ENCODE measurements around the gene UFL1.

- TF ChIP-seq PKNOX1 (IDR thresholded peaks at IDR 0.05) = no peak
- no peak for TF ChIP-seq ARNT (IDR thresholded peaks at IDR 0.05)
- TF ChIP-seq SP1 (IDR thresholded peaks at IDR 0.05) = no peak
- no peak for TF ChIP-seq FOXM1 (IDR thresholded peaks at IDR 0.05; ENCODE audit: borderline replicate concordance)
- no peak for TF ChIP-seq FOXK2 (IDR thresholded peaks at IDR 0.05)
- TF ChIP-seq BHLHE40 (IDR thresholded peaks at IDR 0.05; ENCODE audit: borderline replicate concordance) = no peak
Observed at GRCh38 chr6:96522465-96523009, 931 bp downstream of the UFL1 start.
